ENCODE data around the gene CCL4L2.
"Not testable (repeated sequence)": the region's sequence is repeated elsewhere in the genome, so short reads cannot be mapped to it uniquely, and the experiment has no call there.

The CCL4L2 gene

DNA sequence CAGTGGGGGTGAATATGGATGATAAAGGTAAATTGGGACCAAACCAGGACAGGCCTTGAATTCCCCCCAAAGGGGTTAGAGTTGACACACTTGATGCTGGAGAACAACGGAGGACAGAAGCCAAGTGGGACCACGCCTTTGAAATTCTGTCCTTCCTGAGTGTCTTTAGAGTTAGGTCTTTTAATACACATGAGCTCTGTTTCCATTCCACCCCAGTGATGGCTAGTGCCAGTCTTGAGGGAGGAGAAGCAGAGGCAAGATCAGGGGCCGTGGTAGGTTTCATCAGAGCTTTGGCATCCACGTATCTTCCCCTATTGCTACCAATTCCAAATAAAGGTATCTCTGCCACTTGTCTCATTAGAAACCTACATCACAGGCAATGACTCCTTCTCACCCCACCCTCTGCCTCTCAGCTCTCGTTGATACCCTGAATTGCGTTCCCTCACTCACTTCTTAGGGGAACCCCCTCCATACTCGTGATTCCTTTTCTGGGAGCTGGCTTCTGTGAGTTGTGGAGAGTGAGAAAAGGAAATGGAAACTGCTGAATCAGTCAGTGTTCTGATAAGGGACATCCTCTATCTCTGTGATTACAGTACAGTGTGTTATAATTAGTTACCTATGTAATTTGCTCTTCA is 11.9 kb upstream of the CCL4L2 start:
- Histone ChIP-seq H3K4me3 (ENCODE audit: low read depth, low read length) (no peak overlapping the region), H3K36me3 (replicated peaks) (no peaks in the 10 kb centered on the region), H3K27me3 (replicated peaks) (no peaks in the 10 kb centered on the region), H3K27ac (no peak overlapping the region)
- no peak for DNase-seq
- in situ Hi-C loops (cut with HindIII; ENCODE audit: low pct_ligation_motif_present, low sequenced_read_pairs), result no loop called here
- TF ChIP-seq, protein P1, sequence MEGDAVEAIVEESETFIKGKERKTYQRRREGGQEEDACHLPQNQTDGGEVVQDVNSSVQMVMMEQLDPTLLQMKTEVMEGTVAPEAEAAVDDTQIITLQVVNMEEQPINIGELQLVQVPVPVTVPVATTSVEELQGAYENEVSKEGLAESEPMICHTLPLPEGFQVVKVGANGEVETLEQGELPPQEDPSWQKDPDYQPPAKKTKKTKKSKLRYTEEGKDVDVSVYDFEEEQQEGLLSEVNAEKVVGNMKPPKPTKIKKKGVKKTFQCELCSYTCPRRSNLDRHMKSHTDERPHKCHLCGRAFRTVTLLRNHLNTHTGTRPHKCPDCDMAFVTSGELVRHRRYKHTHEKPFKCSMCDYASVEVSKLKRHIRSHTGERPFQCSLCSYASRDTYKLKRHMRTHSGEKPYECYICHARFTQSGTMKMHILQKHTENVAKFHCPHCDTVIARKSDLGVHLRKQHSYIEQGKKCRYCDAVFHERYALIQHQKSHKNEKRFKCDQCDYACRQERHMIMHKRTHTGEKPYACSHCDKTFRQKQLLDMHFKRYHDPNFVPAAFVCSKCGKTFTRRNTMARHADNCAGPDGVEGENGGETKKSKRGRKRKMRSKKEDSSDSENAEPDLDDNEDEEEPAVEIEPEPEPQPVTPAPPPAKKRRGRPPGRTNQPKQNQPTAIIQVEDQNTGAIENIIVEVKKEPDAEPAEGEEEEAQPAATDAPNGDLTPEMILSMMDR (IDR thresholded peaks at IDR 0.05; ENCODE audit: low read depth, low read length, missing control alignments), result no peak

DNA sequence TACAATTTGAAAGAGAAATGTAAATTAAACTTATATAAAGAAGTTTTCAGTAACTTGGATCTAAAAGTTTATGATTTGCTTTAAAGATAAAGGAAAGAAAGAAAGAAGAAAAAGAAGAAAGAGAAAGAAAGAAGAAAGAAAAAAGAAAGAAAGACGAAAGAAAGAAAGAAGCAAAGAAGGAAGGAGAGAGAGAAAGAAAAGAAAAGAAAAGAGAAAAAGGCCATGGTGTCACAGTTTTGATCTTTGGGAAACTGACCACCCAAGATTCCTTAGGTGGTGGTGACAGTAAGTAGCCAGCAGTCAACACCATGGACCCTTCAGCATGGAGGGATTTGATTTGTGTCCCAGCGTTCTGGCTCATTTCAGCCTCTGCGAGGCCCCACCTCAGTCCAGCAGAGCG is 9.8 kb upstream of the CCL4L2 start:
- H3K36me3 ChIP-seq (replicated peaks); DNase-seq; H3K27me3 ChIP-seq (replicated peaks); in situ Hi-C loops (cut with HindIII; ENCODE audit: low pct_ligation_motif_present, low sequenced_read_pairs); H3K4me3 ChIP-seq (ENCODE audit: low read depth, low read length); H3K27ac ChIP-seq: not testable (repeated sequence)

DNA sequence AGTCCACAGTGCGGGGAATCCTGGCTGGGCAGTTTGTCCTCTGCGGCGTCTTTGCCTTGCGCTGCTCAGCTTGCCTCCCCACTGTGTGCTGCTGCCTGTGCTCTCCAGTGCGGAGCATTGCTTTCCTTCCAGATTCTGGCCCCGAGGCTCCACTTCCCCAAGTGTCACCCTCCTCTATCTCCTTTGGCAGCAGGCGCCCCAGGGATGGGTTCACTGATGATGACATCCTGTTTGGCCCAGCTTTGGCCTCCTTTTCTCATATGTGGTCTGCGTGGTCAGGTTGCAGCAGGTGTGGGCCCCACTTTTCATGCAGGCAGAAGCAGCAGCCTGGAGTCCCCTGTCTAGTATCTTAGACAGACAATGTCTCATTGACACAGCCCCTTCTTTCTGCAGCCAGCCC is 9.4 kb upstream of the CCL4L2 start:
- H3K27me3 ChIP-seq (replicated peaks); H3K36me3 ChIP-seq (replicated peaks); DNase-seq; H3K4me3 ChIP-seq (ENCODE audit: low read depth, low read length); in situ Hi-C loops (cut with HindIII; ENCODE audit: low pct_ligation_motif_present, low sequenced_read_pairs); H3K27ac ChIP-seq: not testable (repeated sequence)

DNA sequence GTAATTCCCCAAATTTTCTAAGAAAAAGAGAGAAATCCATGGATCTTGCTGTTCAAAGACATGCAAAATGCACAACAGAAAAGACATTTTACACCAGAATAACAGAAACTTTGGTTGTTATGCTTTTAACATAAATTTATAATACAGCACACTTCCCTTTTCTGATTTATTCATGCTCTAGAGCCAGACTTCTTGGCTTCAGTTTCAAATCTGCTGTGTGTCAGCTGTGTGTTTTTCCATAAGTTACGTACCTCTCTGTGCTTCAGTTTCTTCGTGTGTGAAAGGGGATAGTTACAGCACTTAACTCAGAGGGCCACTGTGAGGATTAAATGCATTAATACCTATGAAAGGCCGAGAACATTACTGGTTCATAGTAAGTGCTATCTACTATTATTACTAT is 7.5 kb upstream of the CCL4L2 start:
- no peaks in the 10 kb centered on the region for H3K36me3 ChIP-seq (replicated peaks)
- no peak overlapping the region for H3K4me3 ChIP-seq (ENCODE audit: low read depth, low read length)
- no peaks in the 10 kb centered on the region for H3K27me3 ChIP-seq (replicated peaks)
- in situ Hi-C loops (cut with HindIII; ENCODE audit: low pct_ligation_motif_present, low sequenced_read_pairs), result no loop called here
- no peak overlapping the region for H3K27ac ChIP-seq
- DNase-seq, result no peak
- TF ChIP-seq, protein P1 (IDR thresholded peaks at IDR 0.05; ENCODE audit: low read depth, low read length, missing control alignments), result no peak

DNA sequence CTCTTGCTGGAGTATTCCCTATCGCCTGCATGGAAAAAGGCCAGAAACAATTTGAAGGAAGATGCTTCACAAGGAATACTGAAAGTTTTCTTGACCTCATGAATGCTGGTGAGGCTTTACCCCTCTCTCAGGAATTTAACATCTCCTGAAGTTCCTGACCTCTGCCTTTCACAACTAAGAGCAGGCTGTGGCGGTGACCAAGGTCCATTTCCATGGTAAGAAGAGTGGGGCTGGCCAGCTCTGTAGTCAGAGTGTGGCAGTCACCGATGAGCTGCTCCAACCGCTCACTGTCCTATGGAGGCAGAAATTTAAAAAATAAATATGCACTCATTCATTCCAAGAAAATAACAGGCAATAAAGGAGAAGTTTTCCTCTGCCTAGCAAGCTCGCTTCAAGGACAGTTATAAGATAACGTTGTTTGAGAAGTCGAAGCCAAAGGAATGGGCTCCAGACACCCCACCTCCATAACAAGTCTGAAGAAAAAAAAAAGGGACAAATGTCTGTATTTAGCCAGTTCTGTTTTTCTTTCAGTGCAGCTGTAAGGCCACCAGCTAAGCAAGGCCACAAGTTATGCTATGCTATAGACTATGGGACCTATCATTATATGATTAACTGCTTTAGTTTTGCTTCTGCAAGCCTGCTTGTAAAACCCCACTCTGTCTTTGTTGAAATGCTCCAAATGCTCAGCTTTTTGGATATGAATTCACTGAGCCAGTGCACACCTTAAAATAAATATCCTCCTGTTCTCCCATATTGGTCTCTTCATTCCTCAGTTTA is 6.0 kb upstream of the CCL4L2 start:
- in situ Hi-C loops (cut with HindIII; ENCODE audit: low pct_ligation_motif_present, low sequenced_read_pairs), result no loop called here
- TF ChIP-seq, protein P1 (IDR thresholded peaks at IDR 0.05; ENCODE audit: low read depth, low read length, missing control alignments), result no peak
- H3K27ac ChIP-seq, result no peak overlapping the region

DNA sequence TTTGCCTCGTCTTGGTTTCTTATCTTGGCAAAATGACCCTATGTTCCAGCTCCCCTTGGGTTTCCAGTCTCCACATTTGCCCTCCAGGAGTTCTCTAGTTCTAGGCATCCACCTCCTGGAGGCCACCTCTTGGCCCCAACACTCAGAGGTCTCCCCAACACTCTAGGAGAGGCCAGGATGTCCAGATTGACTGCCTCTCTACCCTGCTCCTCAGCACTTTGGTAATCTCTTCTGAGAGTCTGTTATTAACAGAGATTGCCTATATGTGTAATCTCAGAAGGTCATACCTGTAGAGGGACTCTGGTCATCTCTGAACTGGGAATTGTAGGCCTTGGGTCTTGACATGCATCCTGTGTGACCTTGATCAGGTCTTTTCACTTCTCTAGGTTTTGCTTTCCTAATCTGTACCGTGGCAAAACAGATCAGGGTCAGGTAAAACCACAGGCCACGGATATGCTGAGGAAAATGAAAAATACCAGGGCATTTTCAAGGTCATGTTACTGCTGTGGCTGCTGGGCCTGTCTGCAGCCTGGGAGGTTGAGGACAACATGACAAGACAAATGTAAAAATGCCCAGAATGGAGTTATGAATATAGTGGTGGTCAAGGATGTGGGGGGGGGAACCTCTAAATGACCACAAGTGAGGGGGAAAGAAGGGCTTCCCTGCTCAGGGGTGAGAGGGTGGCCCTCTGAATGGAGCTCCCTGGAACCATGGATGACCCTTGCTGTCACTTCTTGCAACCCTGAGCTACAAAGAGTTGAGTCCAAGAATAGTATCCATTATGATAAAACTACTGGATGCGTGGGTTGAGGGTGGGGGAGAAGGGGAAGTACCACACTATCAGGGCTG is 5.0 kb upstream of the CCL4L2 start:
- TF ChIP-seq, protein P1 (IDR thresholded peaks at IDR 0.05; ENCODE audit: low read depth, low read length, missing control alignments), result no peak
- no peaks in the 10 kb centered on the region for H3K36me3 ChIP-seq (replicated peaks)
- no peak overlapping the region for H3K27ac ChIP-seq
- DNase-seq, result no peak
- in situ Hi-C loops (cut with HindIII; ENCODE audit: low pct_ligation_motif_present, low sequenced_read_pairs), result no loop called here
- H3K4me3 ChIP-seq (ENCODE audit: low read depth, low read length), result no peak overlapping the region
- H3K27me3 ChIP-seq (replicated peaks), result no peaks in the 10 kb centered on the region

More for the DNA sequence above, 6.0 kb upstream of the CCL4L2 start:
- no peaks in the 10 kb centered on the region for H3K27me3 ChIP-seq (replicated peaks)
- no peak for DNase-seq
- no peaks in the 10 kb centered on the region for H3K36me3 ChIP-seq (replicated peaks)
- H3K4me3 ChIP-seq (ENCODE audit: low read depth, low read length), result no peak overlapping the region

DNA sequence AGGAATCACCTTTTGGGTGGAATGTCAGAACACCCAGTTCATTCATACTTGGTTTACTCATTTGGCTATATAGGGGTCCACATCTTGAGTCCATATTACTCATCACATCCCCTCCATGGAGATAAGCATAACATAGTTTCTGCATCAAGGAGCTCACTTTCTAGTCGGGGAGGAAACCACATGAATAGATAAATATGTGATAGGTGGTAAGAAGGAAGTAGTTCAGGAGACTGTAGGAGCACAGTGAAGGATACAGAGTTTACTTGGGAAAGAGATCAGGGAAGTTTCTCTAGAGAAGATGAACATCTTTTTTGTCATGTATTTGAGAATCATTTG is 4.4 kb upstream of the CCL4L2 start:
- H3K27ac ChIP-seq; in situ Hi-C loops (cut with HindIII; ENCODE audit: low pct_ligation_motif_present, low sequenced_read_pairs); DNase-seq; H3K4me3 ChIP-seq (ENCODE audit: low read depth, low read length); H3K27me3 ChIP-seq (replicated peaks); H3K36me3 ChIP-seq (replicated peaks): not testable (repeated sequence)

DNA sequence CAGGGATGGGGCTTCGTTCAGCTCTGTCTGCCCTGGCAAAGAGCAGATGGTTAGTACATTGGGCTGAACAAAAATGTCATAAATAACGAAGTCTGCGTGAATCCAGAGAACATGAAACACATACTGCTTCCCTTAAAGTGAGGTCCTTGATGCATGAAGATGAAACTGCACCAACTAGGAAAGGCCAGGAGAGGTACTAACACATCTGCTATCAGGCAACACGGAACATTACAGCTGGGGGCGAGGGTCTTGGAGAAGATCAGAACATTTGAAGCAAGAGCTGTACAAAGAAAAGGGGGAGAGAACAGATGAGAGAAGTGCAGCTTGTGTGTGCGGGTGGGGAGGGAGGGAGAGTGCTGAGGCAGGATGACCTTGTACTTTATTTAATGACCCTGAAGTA is 3.5 kb upstream of the CCL4L2 start:
- in situ Hi-C loops (cut with HindIII; ENCODE audit: low pct_ligation_motif_present, low sequenced_read_pairs); H3K36me3 ChIP-seq (replicated peaks); H3K27ac ChIP-seq; DNase-seq; H3K27me3 ChIP-seq (replicated peaks); H3K4me3 ChIP-seq (ENCODE audit: low read depth, low read length): not testable (repeated sequence)

All from brain microvascular endothelial cell (primary cell).